ENCODE results near the gene TESK1.

The TESK1 gene

GRCh38 chr9:35646153-35646532, 41.1 kb downstream of the TESK1 start:
- Mint-ChIP-seq H3K9me3 (no peaks in the 10 kb centered on the region), H3K36me3 (ENCODE audit: insufficient read depth) (peaks cover 24% of the 10 kb centered on the region), H3K27me3 (no peaks in the 10 kb centered on the region), H3K4me3 (peak overlapping the region; percentile 90), H3K27ac (ENCODE audit: low read depth) (peak overlapping the region; percentile 97), H3K4me1 (peaks cover 51% of the 10 kb centered on the region)
- ATAC-seq (replicated peaks; ENCODE audit: extremely low read depth, poor library complexity, severe bottlenecking) (no peak), DNase-seq (ENCODE audit: low spot score in 2 of 2) (no peak)

DNA sequence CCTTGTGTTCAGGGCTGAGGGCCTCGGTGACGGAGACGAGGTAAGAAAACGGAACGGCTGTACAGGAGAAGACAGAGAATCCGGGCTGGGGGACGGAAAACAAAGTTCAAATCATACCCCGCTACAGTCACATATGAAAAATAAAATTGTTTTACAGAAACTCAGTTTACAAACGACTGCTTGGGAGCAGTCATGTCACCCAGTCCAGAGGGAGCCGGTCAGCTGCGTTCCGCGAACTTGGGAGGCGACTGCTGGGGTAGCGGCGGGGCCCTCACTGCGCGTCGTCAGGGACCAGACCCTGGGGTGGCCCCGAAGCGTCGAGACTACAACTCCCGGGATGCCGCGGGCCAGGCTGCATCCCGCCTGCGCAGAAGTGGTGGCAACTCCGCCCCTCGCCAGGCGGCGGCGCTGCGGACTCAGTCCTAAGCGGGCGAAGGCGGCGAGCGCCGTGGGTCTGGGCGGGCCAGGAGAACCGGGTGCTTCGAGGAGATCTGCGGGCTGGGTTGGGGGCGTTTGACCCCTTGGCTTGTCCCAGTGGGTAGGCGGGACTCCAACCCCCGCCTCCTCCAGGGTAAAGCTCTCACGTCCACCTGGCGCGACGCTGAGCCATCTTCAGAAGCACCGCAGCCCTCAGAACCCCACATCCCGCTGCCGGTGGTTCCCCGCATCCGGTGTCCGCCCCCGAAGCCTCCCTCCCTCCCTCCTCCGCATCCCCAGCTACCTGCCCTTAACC, 41.6 kb downstream of the TESK1 start:
- ATAC-seq (replicated peaks; ENCODE audit: extremely low read depth, poor library complexity, severe bottlenecking) (peak; percentile 85), DNase-seq (ENCODE audit: low spot score in 2 of 2) (peak; percentile 85 to 88)
- H3K4me1 Mint-ChIP-seq: peaks cover 55% of the 10 kb centered on the region
- peak overlapping the region; percentile 90 for H3K4me3 Mint-ChIP-seq
- H3K27me3 Mint-ChIP-seq: no peaks in the 10 kb centered on the region
- no peaks in the 10 kb centered on the region for H3K9me3 Mint-ChIP-seq
- peaks cover 24% of the 10 kb centered on the region for H3K36me3 Mint-ChIP-seq (ENCODE audit: insufficient read depth)
- H3K27ac Mint-ChIP-seq (ENCODE audit: low read depth): peak overlapping the region; percentile 97

DNA sequence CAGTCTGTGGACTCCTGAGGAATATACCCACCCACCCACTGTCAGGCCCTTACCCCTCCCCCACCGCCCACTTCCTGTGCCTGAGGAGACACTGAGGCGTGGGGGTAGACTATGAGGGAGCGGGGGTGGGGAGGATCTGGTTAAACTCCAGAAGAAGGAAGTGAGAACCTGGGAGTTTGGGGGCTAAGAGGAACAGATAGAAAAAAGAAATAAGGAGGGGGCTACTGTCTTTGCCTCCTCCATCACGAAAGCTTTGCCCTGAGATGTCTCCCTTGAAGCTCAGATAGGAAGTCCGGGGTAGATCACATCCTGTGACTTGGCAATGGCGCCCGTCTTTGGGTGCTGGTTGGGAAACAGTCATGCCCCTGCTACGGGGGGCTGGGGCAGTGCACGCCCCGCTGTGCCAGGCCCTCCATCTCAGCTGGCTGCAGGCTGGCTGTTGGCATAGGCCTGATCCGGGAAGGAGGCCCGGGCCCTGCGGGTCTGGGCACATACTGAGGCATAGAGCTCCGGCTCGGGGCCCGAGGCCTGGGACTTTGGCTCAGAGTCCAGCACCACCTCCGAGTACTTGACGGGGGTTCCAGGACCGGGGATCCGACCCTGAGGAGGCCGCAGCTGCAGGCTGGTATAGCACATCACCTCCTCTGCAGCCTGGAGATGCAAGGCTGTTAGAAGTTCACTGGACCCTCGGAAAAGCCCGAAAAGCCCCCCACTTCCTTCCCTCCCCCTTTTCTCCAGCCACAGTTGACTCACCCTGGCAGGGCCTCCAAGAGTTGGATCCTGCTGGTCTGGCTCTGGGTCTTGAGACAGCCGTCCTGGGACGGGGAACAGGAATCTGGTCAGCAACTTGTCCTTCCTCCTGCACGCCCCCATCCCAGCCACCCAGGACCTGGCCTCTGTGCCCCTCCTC, 44.6 kb downstream of the TESK1 start:
- Mint-ChIP-seq H3K36me3 (ENCODE audit: insufficient read depth) (peaks cover 24% of the 10 kb centered on the region), H3K9me3 (no peaks in the 10 kb centered on the region), H3K4me1 (peaks cover 45% of the 10 kb centered on the region), H3K27ac (ENCODE audit: low read depth) (peak overlapping the region; percentile 80), H3K4me3 (peak overlapping the region; percentile 90), H3K27me3 (no peaks in the 10 kb centered on the region)
- DNase-seq (ENCODE audit: low spot score in 2 of 2) (no peak), ATAC-seq (replicated peaks; ENCODE audit: extremely low read depth, poor library complexity, severe bottlenecking) (no peak)

GRCh38 chr9:35650341-35651158, 45.5 kb downstream of the TESK1 start, which contains the start of gene SIT1:
Gene SIT1, minus strand, starts transcription at chr9:35650931. Its CDS starts 78 bp downstream, at chr9:35650853.
- H3K27me3 Mint-ChIP-seq: no peaks in the 10 kb centered on the region
- DNase-seq (ENCODE audit: low spot score in 2 of 2) (no peak), ATAC-seq (replicated peaks; ENCODE audit: extremely low read depth, poor library complexity, severe bottlenecking) (no peak)
- H3K9me3 Mint-ChIP-seq: no peaks in the 10 kb centered on the region
- H3K4me3 Mint-ChIP-seq: peak within 1 kb of the TSS; percentile 90
- H3K36me3 Mint-ChIP-seq (ENCODE audit: insufficient read depth): peaks cover 21% of the 10 kb centered on the region
- peak within 1 kb of the TSS; percentile 80 for H3K27ac Mint-ChIP-seq (ENCODE audit: low read depth)
- peaks cover 43% of the 10 kb centered on the region for H3K4me1 Mint-ChIP-seq

DNA sequence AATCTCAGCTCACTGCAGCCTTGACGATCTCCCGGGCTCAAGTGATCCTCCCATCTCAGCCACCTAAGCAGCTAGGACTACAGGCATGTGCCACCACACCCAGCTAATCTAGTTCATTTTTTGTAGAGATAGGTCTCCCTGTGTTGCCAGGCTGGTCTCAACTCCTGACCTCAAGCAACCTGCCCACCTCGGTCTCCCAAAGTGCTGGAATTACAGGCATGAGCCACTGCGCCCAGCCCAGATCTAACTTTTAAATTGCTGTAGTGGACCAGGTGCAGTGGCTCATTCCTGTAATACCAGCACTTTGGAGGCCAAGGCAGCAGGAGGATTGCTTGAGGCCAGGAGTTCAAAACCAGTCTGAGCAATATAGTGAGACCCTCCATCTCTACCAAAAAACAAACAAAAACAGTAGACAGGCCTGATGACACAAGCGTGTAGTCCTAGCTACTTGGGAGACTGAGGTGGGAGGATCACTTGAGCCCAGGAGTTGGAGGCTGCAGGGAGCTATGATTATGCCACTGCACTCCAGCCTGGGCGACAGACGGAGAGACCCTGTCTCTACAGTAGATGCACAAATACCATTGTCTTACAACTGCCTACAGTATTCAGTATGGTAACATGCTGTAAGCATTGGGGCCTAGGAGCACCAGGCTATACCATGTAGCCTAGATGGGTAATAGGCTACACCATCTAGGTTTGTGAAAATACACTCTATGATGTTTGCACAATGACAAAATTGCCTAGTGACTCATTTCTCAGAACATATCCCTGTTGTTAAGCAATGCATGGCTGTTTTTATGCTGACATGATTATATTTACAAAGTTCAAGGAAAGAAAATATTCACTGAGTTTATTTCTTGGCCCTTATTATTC, 47.1 kb downstream of the TESK1 start:
- no peak overlapping the region for H3K27ac Mint-ChIP-seq (ENCODE audit: low read depth)
- H3K4me1 Mint-ChIP-seq: peaks cover 48% of the 10 kb centered on the region
- H3K4me3 Mint-ChIP-seq: peak overlapping the region; percentile 90
- no peak for DNase-seq (ENCODE audit: low spot score in 2 of 2)
- peaks cover 21% of the 10 kb centered on the region for H3K36me3 Mint-ChIP-seq (ENCODE audit: insufficient read depth)
- no peak for ATAC-seq (replicated peaks; ENCODE audit: extremely low read depth, poor library complexity, severe bottlenecking)
- no peaks in the 10 kb centered on the region for H3K9me3 Mint-ChIP-seq
- H3K27me3 Mint-ChIP-seq: no peaks in the 10 kb centered on the region

DNA sequence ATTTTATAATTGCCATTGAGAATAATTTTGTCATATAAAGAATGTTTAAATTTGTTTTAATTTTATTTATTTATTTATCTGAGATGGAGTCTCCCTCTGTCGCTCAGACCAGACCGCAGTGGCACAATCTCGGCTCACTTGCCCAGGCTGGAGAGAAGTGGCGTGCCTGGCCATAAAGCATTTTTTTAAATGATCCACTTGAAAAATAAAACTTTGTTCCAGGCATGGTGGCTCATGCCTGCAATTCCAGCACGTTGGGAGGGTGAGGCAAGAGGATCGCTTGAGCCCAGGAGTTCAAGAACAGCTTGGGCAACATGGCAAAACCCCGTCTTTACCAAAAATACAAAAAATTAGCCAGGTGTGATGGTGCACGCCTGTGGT, 47.8 kb downstream of the TESK1 start:
- DNase-seq (ENCODE audit: low spot score in 2 of 2) (no peak), ATAC-seq (replicated peaks; ENCODE audit: extremely low read depth, poor library complexity, severe bottlenecking) (no peak)
- peaks cover 48% of the 10 kb centered on the region for H3K4me1 Mint-ChIP-seq
- H3K27me3 Mint-ChIP-seq: no peaks in the 10 kb centered on the region
- H3K36me3 Mint-ChIP-seq (ENCODE audit: insufficient read depth): peaks cover 21% of the 10 kb centered on the region
- no peak overlapping the region for H3K27ac Mint-ChIP-seq (ENCODE audit: low read depth)
- H3K4me3 Mint-ChIP-seq: no peak overlapping the region
- H3K9me3 Mint-ChIP-seq: no peaks in the 10 kb centered on the region

DNA sequence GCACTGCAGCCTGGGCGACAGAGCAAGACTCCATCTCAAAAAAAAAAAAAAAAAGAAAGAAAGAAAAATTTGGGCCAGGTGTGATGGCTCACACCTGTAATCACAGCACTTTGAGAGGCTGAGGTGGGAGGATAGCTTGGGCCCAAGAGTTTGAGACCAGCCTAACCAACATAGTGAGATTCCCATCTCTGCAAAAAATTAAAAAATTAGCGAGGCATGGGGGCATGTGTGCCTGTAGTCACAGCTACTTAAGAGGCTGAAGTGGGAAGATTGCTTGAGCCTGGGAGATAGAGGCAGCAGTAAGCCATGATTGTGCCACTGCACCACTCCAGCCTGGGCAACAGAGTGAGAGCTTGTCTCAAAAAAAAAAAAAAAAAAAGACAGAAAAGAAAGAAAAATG, 48.5 kb downstream of the TESK1 start:
- H3K27ac Mint-ChIP-seq (ENCODE audit: low read depth): peak overlapping the region; percentile 32
- no peaks in the 10 kb centered on the region for H3K27me3 Mint-ChIP-seq
- peaks cover 25% of the 10 kb centered on the region for H3K36me3 Mint-ChIP-seq (ENCODE audit: insufficient read depth)
- DNase-seq (ENCODE audit: low spot score in 2 of 2) (no peak), ATAC-seq (replicated peaks; ENCODE audit: extremely low read depth, poor library complexity, severe bottlenecking) (no peak)
- H3K4me1 Mint-ChIP-seq: peaks cover 44% of the 10 kb centered on the region
- no peak overlapping the region for H3K4me3 Mint-ChIP-seq
- no peaks in the 10 kb centered on the region for H3K9me3 Mint-ChIP-seq

GRCh38 chr9:35656348-35656747, 51.3 kb downstream of the TESK1 start:
- H3K36me3 Mint-ChIP-seq (ENCODE audit: insufficient read depth): peaks cover 41% of the 10 kb centered on the region
- peaks cover 50% of the 10 kb centered on the region for H3K4me1 Mint-ChIP-seq
- peak overlapping the region; percentile 91 for H3K4me3 Mint-ChIP-seq
- DNase-seq (ENCODE audit: low spot score in 2 of 2): no peak
- peak overlapping the region; percentile 100 for H3K27ac Mint-ChIP-seq (ENCODE audit: low read depth)
- no peak for ATAC-seq (replicated peaks; ENCODE audit: extremely low read depth, poor library complexity, severe bottlenecking)
- H3K27me3 Mint-ChIP-seq: no peaks in the 10 kb centered on the region
- no peaks in the 10 kb centered on the region for H3K9me3 Mint-ChIP-seq

DNA sequence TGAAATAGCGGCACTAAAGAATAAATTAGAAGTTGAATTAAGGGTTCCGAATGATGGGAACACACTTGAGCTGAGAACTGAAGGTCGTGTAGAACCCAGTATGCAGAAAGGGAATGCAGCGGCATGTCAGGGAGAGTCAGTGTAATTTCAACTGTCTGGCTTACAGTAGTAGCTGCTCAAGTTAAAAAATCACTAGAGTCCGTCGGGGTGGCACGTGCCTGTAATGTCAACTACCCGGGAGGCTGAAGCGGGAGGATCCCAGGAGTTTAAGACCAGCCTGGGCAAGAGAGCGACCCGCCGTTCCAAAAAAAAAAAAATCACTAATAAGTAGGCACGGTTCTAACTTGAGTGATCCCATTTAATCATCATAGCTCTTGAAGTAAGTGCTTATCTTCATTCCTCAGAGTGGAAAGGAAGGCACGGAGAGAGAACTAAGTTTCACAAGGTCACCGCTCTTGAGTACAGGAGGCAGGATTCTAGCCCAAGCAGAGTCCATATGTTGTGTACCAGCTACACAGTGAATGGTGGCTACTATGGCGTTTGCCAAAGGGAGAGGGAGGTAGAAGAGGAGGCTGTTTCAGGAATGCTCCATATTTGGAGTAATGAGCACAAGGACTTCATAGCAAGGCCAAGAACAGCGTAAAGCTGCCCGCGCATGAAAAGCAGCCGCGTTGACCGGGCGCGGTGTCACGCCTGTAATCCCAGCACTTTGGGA, 51.9 kb downstream of the TESK1 start:
- H3K4me1 Mint-ChIP-seq: peaks cover 52% of the 10 kb centered on the region
- peaks cover 44% of the 10 kb centered on the region for H3K36me3 Mint-ChIP-seq (ENCODE audit: insufficient read depth)
- no peaks in the 10 kb centered on the region for H3K27me3 Mint-ChIP-seq
- H3K9me3 Mint-ChIP-seq: no peaks in the 10 kb centered on the region
- DNase-seq (ENCODE audit: low spot score in 2 of 2) (no peak), ATAC-seq (replicated peaks; ENCODE audit: extremely low read depth, poor library complexity, severe bottlenecking) (no peak)
- peak overlapping the region; percentile 91 for H3K4me3 Mint-ChIP-seq
- peak overlapping the region; percentile 100 for H3K27ac Mint-ChIP-seq (ENCODE audit: low read depth)

GRCh38 chr9:35657546-35658136, 52.6 kb downstream of the TESK1 start, which contains the start of gene RMRP:
Gene RMRP, minus strand, starts transcription at chr9:35658019.
- peak; percentile 87 for ATAC-seq (replicated peaks; ENCODE audit: extremely low read depth, poor library complexity, severe bottlenecking)
- no peaks in the 10 kb centered on the region for H3K9me3 Mint-ChIP-seq
- H3K27me3 Mint-ChIP-seq: no peaks in the 10 kb centered on the region
- peak within 1 kb of the TSS; percentile 100 for H3K27ac Mint-ChIP-seq (ENCODE audit: low read depth)
- peaks cover 44% of the 10 kb centered on the region for H3K36me3 Mint-ChIP-seq (ENCODE audit: insufficient read depth)
- H3K4me1 Mint-ChIP-seq: peaks cover 59% of the 10 kb centered on the region
- peak; percentile 73 to 83 for DNase-seq (ENCODE audit: low spot score in 2 of 2)
- H3K4me3 Mint-ChIP-seq: peak within 1 kb of the TSS; percentile 91

Measured in central memory CD8-positive, alpha-beta T cell (primary cell).